ENCODE data around the gene OTOA.
"Not testable (repeated sequence)": the region's sequence is repeated elsewhere in the genome, so short reads cannot be mapped to it uniquely, and the experiment has no call there.

Gene OTOA

DNA sequence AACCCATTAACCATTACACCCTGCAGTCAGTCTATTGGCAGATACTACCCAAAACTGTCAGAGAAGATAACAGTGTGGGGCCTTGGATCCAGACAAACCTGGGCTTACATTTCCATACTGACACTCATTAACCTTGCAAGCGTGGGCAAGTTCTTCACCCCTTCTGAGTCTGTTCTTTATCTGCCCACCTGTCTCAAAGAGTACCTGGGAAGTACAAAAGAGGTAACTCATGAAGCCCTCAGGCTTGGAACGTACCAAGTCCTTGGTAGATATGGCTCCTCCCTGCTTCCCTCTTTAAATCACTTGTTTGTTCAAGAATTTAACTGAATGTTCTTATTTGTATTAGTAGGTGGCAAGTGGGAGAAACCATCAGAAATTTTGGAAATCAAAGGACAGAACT lies 8.9 kb upstream of the OTOA start:
- H3K36me3 ChIP-seq (ENCODE audit: insufficient read depth, low read depth, low read length) = peaks cover 24% of the 10 kb centered on the region
- H3K9ac ChIP-seq (ENCODE audit: low read depth, low read length) = no peak overlapping the region
- no peaks in the 10 kb centered on the region for H3K4me1 ChIP-seq (ENCODE audit: insufficient read depth, low read length)

DNA sequence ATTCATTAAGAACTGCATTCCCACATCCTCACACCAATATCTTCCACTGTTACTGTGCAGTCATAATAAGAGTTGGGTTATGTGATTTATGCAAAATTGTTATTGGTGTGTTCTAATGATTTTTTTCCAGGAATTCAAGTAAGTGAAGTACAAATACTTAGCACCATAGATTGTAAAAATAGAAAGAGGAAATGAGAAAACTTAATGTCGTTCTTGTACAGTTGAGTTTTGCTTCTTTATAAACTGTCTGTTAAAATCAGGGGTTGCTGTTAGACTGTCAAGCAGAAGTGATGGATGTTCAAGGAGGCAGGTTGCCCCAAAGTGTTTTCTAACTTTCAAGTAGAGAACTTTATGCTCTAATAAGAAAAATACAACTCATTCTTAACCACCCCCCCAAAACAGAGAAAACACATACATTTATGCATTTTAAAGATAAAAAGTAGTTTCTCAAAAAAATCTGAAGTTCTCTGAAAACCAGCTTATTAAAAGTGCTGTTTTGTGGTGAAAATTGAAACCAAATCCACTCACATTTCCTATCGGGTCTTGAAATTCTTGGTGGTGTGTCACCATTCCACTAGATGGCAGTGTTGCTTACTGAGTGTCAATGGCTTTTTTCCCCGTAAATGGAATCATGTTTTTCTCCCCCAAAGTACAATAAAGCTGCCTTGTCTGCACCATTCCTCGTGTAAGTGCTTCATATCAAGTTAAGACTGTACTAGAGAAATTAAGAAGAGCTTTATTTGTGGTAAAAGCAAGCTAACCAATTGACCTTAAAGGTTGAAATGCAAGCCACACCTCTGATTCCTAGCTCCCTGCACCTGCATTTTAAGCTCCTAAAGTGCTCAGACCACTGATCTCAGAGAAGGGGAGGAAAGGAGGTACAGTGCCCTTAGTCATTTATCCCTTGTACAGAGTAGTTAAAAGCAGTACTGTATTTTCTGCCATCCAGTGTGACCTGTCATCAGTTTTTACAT lies 6.7 kb upstream of the OTOA start:
- Histone ChIP-seq H3K36me3 (ENCODE audit: insufficient read depth, low read depth, low read length) (peaks cover 24% of the 10 kb centered on the region), H3K27ac (ENCODE audit: low read length) (no peak overlapping the region), H3K9ac (ENCODE audit: low read depth, low read length) (no peak overlapping the region), H3K9me3 (ENCODE audit: insufficient read depth, low read depth, low read length) (no peaks in the 10 kb centered on the region), H3K27me3 (ENCODE audit: insufficient read depth, low read length) (no peaks in the 10 kb centered on the region), H3K4me1 (ENCODE audit: insufficient read depth, low read length) (no peaks in the 10 kb centered on the region), H3K4me3 (ENCODE audit: low read length) (no peak overlapping the region)

More for the DNA sequence above, 8.9 kb upstream of the OTOA start:
- Histone ChIP-seq H3K4me3 (ENCODE audit: low read length) (no peak overlapping the region), H3K27ac (ENCODE audit: low read length) (no peak overlapping the region), H3K27me3 (ENCODE audit: insufficient read depth, low read length) (no peaks in the 10 kb centered on the region), H3K9me3 (ENCODE audit: insufficient read depth, low read depth, low read length) (no peaks in the 10 kb centered on the region)

DNA sequence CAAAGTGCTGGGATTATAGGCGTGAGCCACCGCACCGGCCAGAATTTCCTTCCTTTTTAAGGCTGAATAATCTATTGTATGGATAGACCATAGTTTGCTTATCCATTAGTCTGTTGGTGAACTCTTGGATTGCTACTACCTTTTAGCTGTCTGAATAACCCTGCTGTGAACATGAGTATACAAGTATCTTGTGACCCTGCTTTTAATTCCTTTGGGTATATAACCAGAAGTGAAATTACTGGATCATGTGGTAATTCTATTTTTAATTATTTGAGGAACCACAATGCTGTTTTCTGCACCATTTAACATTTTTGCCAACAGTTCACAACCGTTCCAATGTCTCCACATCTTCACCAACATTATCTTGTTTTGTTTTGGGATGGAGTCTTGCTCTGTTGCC lies 4.6 kb upstream of the OTOA start:
- Histone ChIP-seq H3K4me1 (ENCODE audit: insufficient read depth, low read length) (no peaks in the 10 kb centered on the region), H3K36me3 (ENCODE audit: insufficient read depth, low read depth, low read length) (peaks cover 24% of the 10 kb centered on the region), H3K9me3 (ENCODE audit: insufficient read depth, low read depth, low read length) (no peaks in the 10 kb centered on the region), H3K9ac (ENCODE audit: low read depth, low read length) (no peak overlapping the region), H3K4me3 (ENCODE audit: low read length) (no peak overlapping the region), H3K27me3 (ENCODE audit: insufficient read depth, low read length) (no peaks in the 10 kb centered on the region; the same call in 1 of the 2 replicates), H3K27ac (ENCODE audit: low read length) (no peak overlapping the region)

DNA sequence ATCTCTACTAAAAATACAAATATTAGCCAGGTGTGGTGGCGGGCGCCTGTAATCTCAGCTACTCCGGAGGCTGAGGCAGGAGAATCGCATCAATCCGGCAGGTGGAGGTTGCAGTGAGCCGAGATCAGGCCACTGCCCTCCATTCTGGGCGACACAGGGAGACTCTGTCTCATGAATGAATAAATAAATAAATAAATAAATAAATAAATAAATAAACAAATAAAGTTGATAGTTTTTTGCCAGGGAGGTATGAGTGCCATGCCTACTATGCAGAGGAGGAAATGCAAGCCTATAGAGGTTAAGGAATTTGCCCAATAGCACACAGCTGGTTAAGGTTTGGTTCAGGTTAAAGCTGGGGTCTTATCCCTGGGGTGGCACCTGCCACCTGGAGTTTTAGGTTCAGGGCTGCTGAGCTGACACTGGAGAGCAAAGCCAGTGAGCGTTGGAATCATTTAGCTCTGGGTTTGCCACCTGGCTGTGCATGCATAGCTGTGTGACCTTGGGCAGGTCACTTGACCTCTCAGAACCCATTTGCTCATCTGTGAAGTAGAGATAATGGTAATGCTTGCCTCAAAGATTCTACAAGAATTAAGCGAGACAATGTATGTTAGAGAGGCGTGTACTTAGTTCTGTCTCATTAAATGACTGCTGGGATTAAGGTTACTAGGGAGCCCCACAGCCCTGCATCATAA lies 1.2 kb downstream of the OTOA start:
- Histone ChIP-seq H3K4me3 (ENCODE audit: low read length) (no peak overlapping the region), H3K27me3 (ENCODE audit: insufficient read depth, low read length) (no peaks in the 10 kb centered on the region; the same call in 1 of the 2 replicates), H3K36me3 (ENCODE audit: insufficient read depth, low read depth, low read length) (no peaks in the 10 kb centered on the region), H3K4me1 (ENCODE audit: insufficient read depth, low read length) (peaks cover 10% of the 10 kb centered on the region; the same call in 1 of the 2 replicates), H3K27ac (ENCODE audit: low read length) (no peak overlapping the region), H3K9me3 (ENCODE audit: insufficient read depth, low read depth, low read length) (no peaks in the 10 kb centered on the region), H3K9ac (ENCODE audit: low read depth, low read length) (no peak overlapping the region)

DNA sequence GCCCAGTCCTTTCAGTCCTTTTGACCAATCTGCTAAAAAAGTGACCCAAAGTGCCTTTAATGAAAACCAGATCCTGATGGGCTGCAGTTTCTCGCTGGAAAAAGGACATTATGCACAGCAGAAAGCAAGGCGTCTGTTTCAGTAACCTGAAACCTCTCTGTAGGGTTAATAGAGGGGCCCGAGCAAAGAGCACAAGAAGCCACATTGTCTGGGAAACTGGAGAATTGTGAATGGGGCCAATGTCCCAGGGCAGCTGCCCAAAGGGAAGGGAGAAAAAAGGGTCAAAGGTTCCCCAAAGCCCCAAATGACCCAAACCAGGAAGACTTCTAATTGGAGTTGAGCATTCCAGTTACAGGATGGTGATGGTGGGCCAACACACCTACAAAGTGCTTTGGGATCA lies 3.0 kb downstream of the OTOA start:
- Histone ChIP-seq H3K27me3 (ENCODE audit: insufficient read depth, low read length) (no peaks in the 10 kb centered on the region; the same call in 1 of the 2 replicates), H3K27ac (ENCODE audit: low read length) (no peak overlapping the region), H3K4me3 (ENCODE audit: low read length) (peak overlapping the region; percentile 20; the same call in 1 of the 2 replicates), H3K9ac (ENCODE audit: low read depth, low read length) (peak overlapping the region; percentile 13; the same call in 1 of the 2 replicates), H3K4me1 (ENCODE audit: insufficient read depth, low read length) (peaks cover 10% of the 10 kb centered on the region; the same call in 1 of the 2 replicates), H3K9me3 (ENCODE audit: insufficient read depth, low read depth, low read length) (no peaks in the 10 kb centered on the region), H3K36me3 (ENCODE audit: insufficient read depth, low read depth, low read length) (no peaks in the 10 kb centered on the region)

DNA sequence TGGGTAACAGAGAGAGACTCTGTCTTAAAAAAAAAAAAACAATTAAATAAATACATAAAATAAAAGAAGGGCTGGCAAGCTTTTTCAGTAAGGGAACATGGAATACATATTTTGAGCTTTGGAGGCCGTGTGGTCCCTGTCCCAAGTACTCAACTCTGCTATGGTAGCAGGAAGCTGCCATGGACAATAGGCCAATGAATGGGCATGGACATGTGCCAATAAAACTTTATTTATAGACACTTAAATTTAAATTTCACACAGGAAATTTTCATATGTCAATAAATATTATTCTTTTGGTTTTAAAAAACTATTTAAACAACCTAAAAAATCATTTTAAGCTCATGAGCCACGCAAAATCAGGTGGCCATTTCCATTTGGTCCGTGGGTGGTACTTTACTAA lies 3.8 kb downstream of the OTOA start:
- no peak overlapping the region for H3K4me3 ChIP-seq (ENCODE audit: low read length)
- no peaks in the 10 kb centered on the region; the same call in 1 of the 2 replicates for H3K27me3 ChIP-seq (ENCODE audit: insufficient read depth, low read length)

DNA sequence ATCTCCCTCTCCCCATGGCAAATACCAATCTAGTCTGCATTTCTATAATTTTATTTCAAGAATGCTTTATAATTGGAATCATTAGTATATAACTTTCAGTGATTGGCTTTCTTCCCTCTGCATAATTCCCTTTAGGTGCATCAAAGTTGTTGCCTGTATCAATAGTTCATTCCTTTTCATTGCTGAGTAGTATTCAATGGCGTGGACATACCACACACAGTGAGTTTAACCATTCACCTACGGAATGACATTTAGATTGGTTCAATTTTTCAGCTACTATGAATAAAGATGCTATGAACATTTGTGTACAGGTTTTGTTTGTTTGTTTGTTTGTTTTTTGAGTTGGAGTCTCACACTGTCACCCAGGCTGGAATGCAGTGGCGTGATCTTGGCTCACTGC lies 9.7 kb downstream of the OTOA start:
- no peak overlapping the region for H3K9ac ChIP-seq (ENCODE audit: low read depth, low read length)
- H3K4me3 ChIP-seq (ENCODE audit: low read length) = no peak overlapping the region
- no peaks in the 10 kb centered on the region for H3K36me3 ChIP-seq (ENCODE audit: insufficient read depth, low read depth, low read length)
- H3K9me3 ChIP-seq (ENCODE audit: insufficient read depth, low read depth, low read length) = peaks cover 4% of the 10 kb centered on the region; the same call in 1 of the 2 replicates
- H3K27ac ChIP-seq (ENCODE audit: low read length) = no peak overlapping the region
- H3K27me3 ChIP-seq (ENCODE audit: insufficient read depth, low read length) = no peaks in the 10 kb centered on the region
- H3K4me1 ChIP-seq (ENCODE audit: insufficient read depth, low read length) = no peaks in the 10 kb centered on the region

More for the DNA sequence above, 3.8 kb downstream of the OTOA start:
- Histone ChIP-seq H3K4me1 (ENCODE audit: insufficient read depth, low read length) (peaks cover 10% of the 10 kb centered on the region; the same call in 1 of the 2 replicates), H3K36me3 (ENCODE audit: insufficient read depth, low read depth, low read length) (no peaks in the 10 kb centered on the region), H3K27ac (ENCODE audit: low read length) (no peak overlapping the region), H3K9me3 (ENCODE audit: insufficient read depth, low read depth, low read length) (no peaks in the 10 kb centered on the region), H3K9ac (ENCODE audit: low read depth, low read length) (no peak overlapping the region)

DNA sequence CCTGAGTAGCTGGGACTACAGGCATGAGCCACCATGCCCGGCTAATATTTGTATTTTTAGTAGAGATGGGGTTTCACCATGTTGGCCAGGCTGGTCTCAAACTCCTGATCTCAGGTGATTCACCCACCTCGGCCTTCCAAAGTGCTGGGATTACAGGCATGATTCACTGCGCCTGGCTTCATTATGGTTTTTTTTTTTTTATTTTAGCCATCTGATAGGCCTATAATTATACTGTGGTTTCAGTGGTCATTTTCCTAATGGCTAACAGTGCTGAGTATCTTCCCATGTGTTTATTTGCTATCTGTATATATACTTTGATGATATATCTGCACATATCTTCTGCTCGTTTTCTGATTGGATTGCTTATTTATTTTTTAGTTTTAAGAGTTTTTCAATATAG lies 10.7 kb downstream of the OTOA start:
- not testable (repeated sequence) for H3K36me3 ChIP-seq (ENCODE audit: insufficient read depth, low read depth, low read length); H3K9me3 ChIP-seq (ENCODE audit: insufficient read depth, low read depth, low read length); H3K4me3 ChIP-seq (ENCODE audit: low read length); H3K27me3 ChIP-seq (ENCODE audit: insufficient read depth, low read length); H3K4me1 ChIP-seq (ENCODE audit: insufficient read depth, low read length); H3K27ac ChIP-seq (ENCODE audit: low read length); H3K9ac ChIP-seq (ENCODE audit: low read depth, low read length)

DNA sequence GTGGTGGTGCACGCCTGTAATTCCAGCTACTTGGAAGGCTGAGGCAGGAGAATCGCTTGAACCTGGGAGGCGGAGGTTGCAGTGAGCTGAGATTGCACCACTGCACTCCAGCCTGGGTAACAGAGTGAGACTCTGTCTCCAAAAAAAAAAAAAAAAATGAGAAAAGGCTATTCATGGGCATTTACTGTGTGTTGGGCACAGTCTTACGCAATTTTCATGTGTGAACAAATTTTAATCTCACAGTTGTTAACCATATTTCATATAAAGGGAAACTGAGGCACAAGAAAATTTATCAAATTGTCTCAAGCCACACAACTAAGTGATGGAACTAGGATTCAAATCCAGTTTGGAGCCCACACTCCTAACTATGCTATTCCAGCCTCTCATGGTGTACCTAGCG lies 16.9 kb downstream of the OTOA start:
- not testable (repeated sequence) for H3K27me3 ChIP-seq (ENCODE audit: insufficient read depth, low read length); H3K27ac ChIP-seq (ENCODE audit: low read length); H3K9me3 ChIP-seq (ENCODE audit: insufficient read depth, low read depth, low read length); H3K9ac ChIP-seq (ENCODE audit: low read depth, low read length); H3K4me1 ChIP-seq (ENCODE audit: insufficient read depth, low read length); H3K4me3 ChIP-seq (ENCODE audit: low read length); H3K36me3 ChIP-seq (ENCODE audit: insufficient read depth, low read depth, low read length)

DNA sequence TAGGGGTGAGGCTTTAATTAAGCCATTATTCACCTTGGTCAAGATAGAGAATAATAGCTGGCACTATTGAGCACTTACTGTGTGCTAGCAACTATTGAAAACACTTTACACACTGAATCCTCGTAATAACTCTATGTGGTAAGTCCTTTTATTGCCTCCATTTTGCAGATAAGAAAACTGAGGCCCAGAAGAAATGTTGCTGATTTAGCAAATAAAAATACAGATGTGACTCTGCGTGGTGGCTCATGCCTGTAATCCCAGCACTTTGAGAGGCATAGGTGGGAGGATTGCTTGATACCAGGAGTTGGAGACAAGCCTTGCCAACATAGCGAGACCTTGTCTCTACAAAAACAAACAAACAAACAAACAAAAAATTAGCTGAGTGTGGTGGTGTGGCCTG lies 19.4 kb downstream of the OTOA start:
- Histone ChIP-seq H3K9ac (ENCODE audit: low read depth, low read length) (no peak overlapping the region), H3K36me3 (ENCODE audit: insufficient read depth, low read depth, low read length) (no peaks in the 10 kb centered on the region), H3K27ac (ENCODE audit: low read length) (no peak overlapping the region)

DNA sequence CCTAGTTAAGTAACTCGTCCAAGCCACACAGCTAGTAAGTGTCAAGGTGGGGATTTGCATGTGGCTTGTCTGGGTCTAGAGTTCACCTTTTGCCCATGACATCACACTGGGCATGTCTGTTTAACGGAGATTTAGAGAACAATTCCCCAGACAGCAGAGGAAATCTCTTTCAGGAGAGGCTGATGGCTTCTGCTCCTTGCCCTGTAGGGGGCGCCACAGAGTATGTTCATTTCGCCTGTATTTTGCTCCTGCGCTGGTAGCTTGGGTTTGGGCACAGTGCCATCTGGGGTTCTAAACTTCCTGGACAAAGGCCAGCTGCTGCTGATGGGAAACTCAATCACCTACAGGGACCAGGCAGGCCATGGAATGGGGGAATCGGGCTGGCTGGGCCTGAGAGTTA lies 20.4 kb downstream of the OTOA start:
- Histone ChIP-seq H3K4me1 (ENCODE audit: insufficient read depth, low read length) (no peaks in the 10 kb centered on the region), H3K36me3 (ENCODE audit: insufficient read depth, low read depth, low read length) (no peaks in the 10 kb centered on the region), H3K4me3 (ENCODE audit: low read length) (no peak overlapping the region), H3K27ac (ENCODE audit: low read length) (no peak overlapping the region), H3K9me3 (ENCODE audit: insufficient read depth, low read depth, low read length) (no peaks in the 10 kb centered on the region), H3K27me3 (ENCODE audit: insufficient read depth, low read length) (no peaks in the 10 kb centered on the region; the same call in 1 of the 2 replicates), H3K9ac (ENCODE audit: low read depth, low read length) (no peak overlapping the region)

More for the DNA sequence above, 19.4 kb downstream of the OTOA start:
- H3K9me3 ChIP-seq (ENCODE audit: insufficient read depth, low read depth, low read length) = no peaks in the 10 kb centered on the region
- no peak overlapping the region for H3K4me3 ChIP-seq (ENCODE audit: low read length)
- no peaks in the 10 kb centered on the region; the same call in 1 of the 2 replicates for H3K27me3 ChIP-seq (ENCODE audit: insufficient read depth, low read length)
- H3K4me1 ChIP-seq (ENCODE audit: insufficient read depth, low read length) = no peaks in the 10 kb centered on the region
